SK-N-SH (cell line): ENCODE results near the gene FABP7. TPM values are rescaled to one million over a fixed set of nuclear protein-coding genes. Genes with fewer than 3 reads are reported as not detected.

Experiments
- CTCF ChIA-PET: fragments of 300-600, 350-600 bp; formaldehyde crosslinking; extraction: SDS; loops from one replicate; lab custom pipeline; 2021; lab: Yijun Ruan, JAX
- POLR2A ChIA-PET: fragments of 350-600 bp; sonication (Branson Sonifier 250); formaldehyde crosslinking; extraction: SDS; loops from one replicate; lab custom pipeline; 2020; ENCODE audit warnings: antibody characterized with exemption, inconsistent platforms; lab: Yijun Ruan, JAX
- DNase-seq: peaks from one replicate; pipeline ENCODE4 v3.0.0; 2012
- H2AFZ ChIP-seq: fragments of 200-600 bp; sonication (generic); 2 replicates; pipeline ENCODE4 v1.8.1; 2016; ENCODE audit warnings: antibody characterized with exemption, mild to moderate bottlenecking, low read depth
- H3F3A ChIP-seq: fragments of 200-600 bp; sonication (generic); replicated peaks from 2 replicates; pipeline ENCODE3; 2016; ENCODE audit warnings: antibody characterized with exemption, mild to moderate bottlenecking; ENCODE audit not compliant: insufficient read depth
- H3K27ac ChIP-seq, 2 experiments: fragments of 200-500 bp in 1 of 2; fragments of 200-600 bp in 1 of 2; sonication (Bioruptor generic) in 1 of 2; sonication (generic), shearing (Covaris generic) in 1 of 2; 2 replicates each; pipeline versions ENCODE4 v1.5.1 to v1.6.1; 2014 to 2016; ENCODE audit warnings: low read depth in 2 of 2, inconsistent platforms in 1 of 2, low read length in 1 of 2, mild to moderate bottlenecking in 1 of 2, mixed read lengths in 1 of 2
- H3K27me3 ChIP-seq: fragments of 200-600 bp; sonication (generic), shearing (Covaris generic); 2 replicates; pipeline ENCODE4 v1.6.1; 2016; ENCODE audit warnings: mixed run types; ENCODE audit not compliant: insufficient read depth
- H3K36me3 ChIP-seq, 2 experiments: fragments of 200-500 bp in 1 of 2; fragments of 200-600 bp in 1 of 2; sonication (Bioruptor generic) in 1 of 2; sonication (generic) in 1 of 2; replicated peaks in 1 of 2; 2 replicates each; pipeline versions ENCODE3 to v1.5.1; 2014 to 2016; ENCODE audit warnings: low read length in 1 of 2, mild to moderate bottlenecking in 1 of 2; ENCODE audit not compliant: insufficient read depth in 2 of 2, control insufficient read depth in 1 of 2
- H3K4me1 ChIP-seq, 2 experiments: fragments of 200-500 bp in 1 of 2; fragments of 200-600 bp in 1 of 2; sonication (Bioruptor generic) in 1 of 2; sonication (generic), shearing (Covaris generic) in 1 of 2; 2 replicates each; pipeline versions ENCODE4 v1.5.1 to v1.6.1; 2014 to 2016; ENCODE audit warnings: low read depth in 1 of 2, low read length in 1 of 2, mixed run types in 1 of 2; ENCODE audit not compliant: insufficient read depth in 2 of 2, control insufficient read depth in 1 of 2
- H3K4me2 ChIP-seq: fragments of 200-600 bp; sonication (generic), shearing (Covaris generic); 2 replicates; pipeline ENCODE4 v1.6.1; 2017; ENCODE audit warnings: mixed run types
- H3K4me3 ChIP-seq, 2 experiments: fragments of 200-500 bp in 1 of 2; fragments of 200-600 bp in 1 of 2; sonication (Bioruptor generic) in 1 of 2; sonication (generic), shearing (Covaris generic) in 1 of 2; 2 replicates each; pipeline versions ENCODE4 v1.5.1 to v1.8.1; 2014 to 2016; ENCODE audit warnings: low read depth in 2 of 2, inconsistent platforms in 1 of 2, low read length in 1 of 2, mild to moderate bottlenecking in 1 of 2, mixed read lengths in 1 of 2, moderate library complexity in 1 of 2
- H3K79me2 ChIP-seq: fragments of 200-600 bp; sonication (generic); 2 replicates; pipeline ENCODE4 v1.8.1; 2017; ENCODE audit warnings: mild to moderate bottlenecking; ENCODE audit not compliant: insufficient read depth
- H3K9ac ChIP-seq: fragments of 200-600 bp; sonication (generic); 2 replicates; pipeline ENCODE4 v1.6.1; 2017; ENCODE audit warnings: mixed run types
- H3K9me2 ChIP-seq: fragments of 200-600 bp; sonication (generic); 2 replicates; pipeline ENCODE4 v1.6.1; 2017; ENCODE audit warnings: mixed run types
- H3K9me3 ChIP-seq: fragments of 200-600 bp; sonication (generic); 2 replicates; pipeline ENCODE4 v1.6.1; 2017; ENCODE audit warnings: mixed run types, mild to moderate bottlenecking, moderate library complexity
- H4K20me1 ChIP-seq: fragments of 200-600 bp; sonication (generic); 2 replicates; pipeline ENCODE4 v1.6.1; 2017; ENCODE audit warnings: mild to moderate bottlenecking, mixed run types; ENCODE audit not compliant: insufficient read depth
- CHD2 ChIP-seq: fragments of 150-350 bp; IDR thresholded peaks from 2 replicates; pipeline ENCODE4 v1.6.1; 2018; ENCODE audit warnings: low read length; ENCODE audit not compliant: partially characterized antibody
- ELF1 ChIP-seq: IDR thresholded peaks from 2 replicates; pipeline ENCODE4 v1.4.0; 2012
- EZH2phosphoT487 ChIP-seq: fragments of 200-600 bp; sonication (generic); IDR thresholded peaks from 2 replicates; pipeline ENCODE4 v1.6.1; 2017; ENCODE audit warnings: low read depth, mixed run types, mild to moderate bottlenecking, antibody characterized with exemption, moderate library complexity, borderline replicate concordance
- FOSL2 ChIP-seq: IDR thresholded peaks from 2 replicates; pipeline ENCODE4 v1.4.0; 2012; ENCODE audit warnings: low read depth, mild to moderate bottlenecking, moderate library complexity, borderline replicate concordance
- FOXJ3 ChIP-seq: sonication (generic); formaldehyde crosslinking; IDR thresholded peaks from 2 replicates; pipeline ENCODE4 v1.5.1; 2020; ENCODE audit warnings: mild to moderate bottlenecking, missing genetic modification reagents
- JUND ChIP-seq: IDR thresholded peaks from 2 replicates; pipeline ENCODE4 v1.4.0; 2012
- MAX ChIP-seq: IDR thresholded peaks from 2 replicates; pipeline ENCODE4 v1.4.0; 2012; ENCODE audit warnings: low read depth
- MXI1 ChIP-seq: IDR thresholded peaks from 2 replicates; pipeline ENCODE4 v1.6.1; 2012; ENCODE audit warnings: mild to moderate bottlenecking, low read depth, low read length, improper control_type of control experiment
- NFIC ChIP-seq: IDR thresholded peaks from 2 replicates; pipeline ENCODE4 v1.4.0; 2012; ENCODE audit warnings: borderline replicate concordance
- PBX3 ChIP-seq: IDR thresholded peaks from 2 replicates; pipeline ENCODE4; 2012
- POLR2AphosphoS5 ChIP-seq: IDR thresholded peaks from 2 replicates; pipeline ENCODE4 v1.6.1; 2012; ENCODE audit warnings: low read depth, low read length
- SIN3A ChIP-seq: IDR thresholded peaks from 2 replicates; pipeline ENCODE4 v1.6.1; 2012; ENCODE audit warnings: low read depth, mild to moderate bottlenecking, low read length, moderate library complexity, borderline replicate concordance
- SMC3 ChIP-seq: IDR thresholded peaks from 2 replicates; pipeline ENCODE4 v1.6.1; 2012; ENCODE audit warnings: low read depth, low read length, improper control_type of control experiment
- TCF12 ChIP-seq: IDR thresholded peaks from 2 replicates; pipeline ENCODE4 v1.4.0; 2012
- TEAD4 ChIP-seq: IDR thresholded peaks from 2 replicates; pipeline ENCODE4 v1.4.0; 2012; ENCODE audit warnings: mild to moderate bottlenecking, borderline replicate concordance; ENCODE audit not compliant: insufficient read depth
- USF1 ChIP-seq: IDR thresholded peaks from 2 replicates; pipeline ENCODE4 v1.4.0; 2012; ENCODE audit warnings: low read depth, borderline replicate concordance
- USF2 ChIP-seq: fragments of 150-350 bp; IDR thresholded peaks from 2 replicates; pipeline ENCODE4 v1.6.1; 2017; ENCODE audit warnings: antibody characterized with exemption, low read length, low read depth, borderline replicate concordance
- YY1 ChIP-seq: IDR thresholded peaks from 2 replicates; pipeline ENCODE4 v1.4.0; 2012; ENCODE audit warnings: low read depth, mild to moderate bottlenecking
- WGBS: methylation state at CpG from one replicate; pipeline ENCODE4 v1.1.6; 2017; ENCODE audit warnings: low lambda C conversion rate; 5-methylcytosine and 5-hydroxymethylcytosine counted together
- polyA plus RNA-seq, 3 experiments: library from polyadenylated mRNA; depleted of rRNA; stranded (reverse); fragments of >200 nt; gene quantifications; 2 replicates each; pipeline ENCODE4 v1.2.3, GENCODE V29; 2012

Gene FABP7
- polyA plus RNA-seq, 1 of the 3 experiments (the other 2 are of a cell fraction) = not detected

GRCh38 chr6:122789182-122790027, 9.9 kb downstream of the FABP7 start, which contains the start of gene SMPDL3A (continued):
- TF ChIP-seq USF2 (no peak; the same call in 1 of the 2 replicates), FOXJ3 (CRISPR knock-in tag) (no peak), POLR2AphosphoS5 (no peak), SMC3 (no peak), USF1 (peak; percentile 61; the same call in 1 of the 2 replicates), NFIC (no peak), SIN3A (no peak), CHD2 (no peak), PBX3 (0 out of 2 replicates have a peak, but pooled peaks have one; percentile 12), ELF1 (no peak), TEAD4 (0 out of 2 replicates have a peak, but pooled peaks have one; percentile 49), YY1 (0 out of 2 replicates have a peak, but pooled peaks have one; percentile 32), TCF12 (no peak), EZH2phosphoT487 (no peak), JUND (no peak)
- TF ChIP-seq, all 33 proteins: peak for 10

GRCh38 chr6:122790028-122790422, 10.5 kb downstream of the FABP7 start:
- peak overlapping the region; percentile 65 to 82 for H3K4me3 ChIP-seq
- no peak for DNase-seq
- H3K9me2 ChIP-seq = no peaks in the 10 kb centered on the region
- H3K4me1 ChIP-seq = peaks cover 0 to 9% of the 10 kb centered on the region in 2 experiments; a peak in 1 of 4 replicates
- H3K9ac ChIP-seq = peak overlapping the region; percentile 64; the same call in 1 of the 2 replicates
- peak overlapping the region; percentile 87 for H3K4me2 ChIP-seq
- peak overlapping the region; percentile 83 for H2AFZ ChIP-seq
- TF ChIP-seq FOSL2 = no peak
- no peak for TF ChIP-seq MXI1
- TF ChIP-seq MAX = no peak
- no peak for TF ChIP-seq USF2
- H3F3A ChIP-seq = no peaks in the 10 kb centered on the region
- 6% methylated on average over 11 of the region's 14 CpGs for WGBS
- H4K20me1 ChIP-seq = no peaks in the 10 kb centered on the region
- peaks cover 25% of the 10 kb centered on the region for H3K27me3 ChIP-seq
- CTCF ChIA-PET = interaction anchor here (1.2 to 2.5 kb wide), 3 partner anchors 8 to 49 kb away, joined by 3 to 12 read pairs (median 4); no protein-coding TSS in a partner anchor
- H3K27ac ChIP-seq = peak overlapping the region in 1 of 2 experiments; percentile 19; a peak in 1 of 4 replicates
- POLR2A ChIA-PET = no interaction called here
- H3K79me2 ChIP-seq = no peaks in the 10 kb centered on the region
- H3K9me3 ChIP-seq = no peaks in the 10 kb centered on the region
- no peaks in the 10 kb centered on the region for H3K36me3 ChIP-seq
